Panc1 (cell line): ENCODE measurements around the gene R3HDM4.

ENCODE experiments used
- POLR2AphosphoS5 ChIP-seq: IDR thresholded peaks from 2 replicates; pipeline ENCODE4 v1.6.1; 2012; ENCODE audit warnings: mild to moderate bottlenecking, low read depth, low read length, moderate library complexity
- REST ChIP-seq, 2 experiments: IDR thresholded peaks; 2 replicates each; pipeline ENCODE4 v1.6.1; 2011 to 2012; ENCODE audit warnings: low read depth in 2 of 2, control low read depth in 1 of 2, low read length in 1 of 2, mild to moderate bottlenecking in 1 of 2, moderate library complexity in 1 of 2; ENCODE audit not compliant: insufficient read depth in 1 of 2
- SIN3A ChIP-seq: IDR thresholded peaks from 2 replicates; pipeline ENCODE4 v1.6.1; 2012; ENCODE audit warnings: low read depth, mild to moderate bottlenecking, low read length, moderate library complexity, borderline replicate concordance; ENCODE audit not compliant: insufficient read depth
- TF ChIP-seq, protein P1 (sequence below): fragments of 450-650 bp; IDR thresholded peaks from 2 replicates; pipeline ENCODE4 v1.5.1; 2017; ENCODE audit warnings: mild to moderate bottlenecking

GRCh38 chr19:883661-884211, 29.3 kb downstream of the R3HDM4 start:
- TF ChIP-seq, protein P1, sequence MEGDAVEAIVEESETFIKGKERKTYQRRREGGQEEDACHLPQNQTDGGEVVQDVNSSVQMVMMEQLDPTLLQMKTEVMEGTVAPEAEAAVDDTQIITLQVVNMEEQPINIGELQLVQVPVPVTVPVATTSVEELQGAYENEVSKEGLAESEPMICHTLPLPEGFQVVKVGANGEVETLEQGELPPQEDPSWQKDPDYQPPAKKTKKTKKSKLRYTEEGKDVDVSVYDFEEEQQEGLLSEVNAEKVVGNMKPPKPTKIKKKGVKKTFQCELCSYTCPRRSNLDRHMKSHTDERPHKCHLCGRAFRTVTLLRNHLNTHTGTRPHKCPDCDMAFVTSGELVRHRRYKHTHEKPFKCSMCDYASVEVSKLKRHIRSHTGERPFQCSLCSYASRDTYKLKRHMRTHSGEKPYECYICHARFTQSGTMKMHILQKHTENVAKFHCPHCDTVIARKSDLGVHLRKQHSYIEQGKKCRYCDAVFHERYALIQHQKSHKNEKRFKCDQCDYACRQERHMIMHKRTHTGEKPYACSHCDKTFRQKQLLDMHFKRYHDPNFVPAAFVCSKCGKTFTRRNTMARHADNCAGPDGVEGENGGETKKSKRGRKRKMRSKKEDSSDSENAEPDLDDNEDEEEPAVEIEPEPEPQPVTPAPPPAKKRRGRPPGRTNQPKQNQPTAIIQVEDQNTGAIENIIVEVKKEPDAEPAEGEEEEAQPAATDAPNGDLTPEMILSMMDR = no peak
- TF ChIP-seq POLR2AphosphoS5 = no peak
- no peak for TF ChIP-seq REST (IDR thresholded peaks at IDR 0.05; ENCODE audit: insufficient read depth in 1 of 2, low read depth in 2 of 2, low read length in 1 of 2)
- no peak for TF ChIP-seq SIN3A
